ENCODE measurements around the gene DEXI. TPM values are rescaled to one million over a fixed set of nuclear protein-coding genes. Genes with fewer than 3 reads are reported as not detected.

Gene DEXI
- polyA plus RNA-seq, 2 donors = 9.2 to 24.8 TPM

DNA sequence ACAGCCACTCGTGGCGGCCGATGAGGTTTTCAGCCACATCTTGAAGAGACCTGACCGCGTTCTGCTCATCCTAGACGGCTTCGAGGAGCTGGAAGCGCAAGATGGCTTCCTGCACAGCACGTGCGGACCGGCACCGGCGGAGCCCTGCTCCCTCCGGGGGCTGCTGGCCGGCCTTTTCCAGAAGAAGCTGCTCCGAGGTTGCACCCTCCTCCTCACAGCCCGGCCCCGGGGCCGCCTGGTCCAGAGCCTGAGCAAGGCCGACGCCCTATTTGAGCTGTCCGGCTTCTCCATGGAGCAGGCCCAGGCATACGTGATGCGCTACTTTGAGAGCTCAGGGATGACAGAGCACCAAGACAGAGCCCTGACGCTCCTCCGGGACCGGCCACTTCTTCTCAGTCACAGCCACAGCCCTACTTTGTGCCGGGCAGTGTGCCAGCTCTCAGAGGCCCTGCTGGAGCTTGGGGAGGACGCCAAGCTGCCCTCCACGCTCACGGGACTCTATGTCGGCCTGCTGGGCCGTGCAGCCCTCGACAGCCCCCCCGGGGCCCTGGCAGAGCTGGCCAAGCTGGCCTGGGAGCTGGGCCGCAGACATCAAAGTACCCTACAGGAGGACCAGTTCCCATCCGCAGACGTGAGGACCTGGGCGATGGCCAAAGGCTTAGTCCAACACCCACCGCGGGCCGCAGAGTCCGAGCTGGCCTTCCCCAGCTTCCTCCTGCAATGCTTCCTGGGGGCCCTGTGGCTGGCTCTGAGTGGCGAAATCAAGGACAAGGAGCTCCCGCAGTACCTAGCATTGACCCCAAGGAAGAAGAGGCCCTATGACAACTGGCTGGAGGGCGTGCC lies 35.1 kb downstream of the DEXI start:
- Histone ChIP-seq H3K27me3 (ENCODE audit: control insufficient read depth in 1 of 2, insufficient read depth in 2 of 2, low read length in 2 of 2) (no peaks in the 10 kb centered on the region), H3K27ac (ENCODE audit: low read depth in 2 of 2, low read length in 1 of 2) (no peak overlapping the region), H3K36me3 (ENCODE audit: control insufficient read depth in 2 of 2, insufficient read depth in 2 of 2, low read length in 1 of 2) (peaks cover 0 to 3% of the 10 kb centered on the region in 2 donors), H3K4me1 (ENCODE audit: control insufficient read depth in 2 of 2, insufficient read depth in 2 of 2, low read length in 1 of 2) (no peaks in the 10 kb centered on the region), H3K4me3 (ENCODE audit: low read depth in 1 of 2, low read length in 2 of 2) (no peak overlapping the region), H3K9me3 (ENCODE audit: control insufficient read depth in 2 of 2, insufficient read depth in 1 of 2, low read depth in 1 of 2, low read length in 1 of 2) (peaks cover 3 to 5% of the 10 kb centered on the region in 2 donors)
- 84 to 90% methylated on average over 41 to 46 of the region's 46 CpGs for WGBS, 2 donors

DNA sequence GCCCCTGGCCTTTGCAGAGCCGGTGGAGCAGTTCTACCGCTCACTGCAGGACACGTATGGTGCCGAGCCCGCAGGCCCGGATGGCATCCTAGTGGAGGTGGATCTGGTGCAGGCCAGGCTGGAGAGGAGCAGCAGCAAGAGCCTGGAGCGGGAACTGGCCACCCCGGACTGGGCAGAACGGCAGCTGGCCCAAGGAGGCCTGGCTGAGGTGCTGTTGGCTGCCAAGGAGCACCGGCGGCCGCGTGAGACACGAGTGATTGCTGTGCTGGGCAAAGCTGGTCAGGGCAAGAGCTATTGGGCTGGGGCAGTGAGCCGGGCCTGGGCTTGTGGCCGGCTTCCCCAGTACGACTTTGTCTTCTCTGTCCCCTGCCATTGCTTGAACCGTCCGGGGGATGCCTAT lies 35.8 kb downstream of the DEXI start:
- Histone ChIP-seq H3K9me3 (ENCODE audit: control insufficient read depth in 2 of 2, insufficient read depth in 1 of 2, low read depth in 1 of 2, low read length in 1 of 2) (peaks cover 3 to 7% of the 10 kb centered on the region in 2 donors), H3K4me1 (ENCODE audit: control insufficient read depth in 2 of 2, insufficient read depth in 2 of 2, low read length in 1 of 2) (no peaks in the 10 kb centered on the region), H3K27ac (ENCODE audit: low read depth in 2 of 2, low read length in 1 of 2) (no peak overlapping the region), H3K4me3 (ENCODE audit: low read depth in 1 of 2, low read length in 2 of 2) (no peak overlapping the region), H3K36me3 (ENCODE audit: control insufficient read depth in 2 of 2, insufficient read depth in 2 of 2, low read length in 1 of 2) (peaks cover 0 to 3% of the 10 kb centered on the region in 2 donors), H3K27me3 (ENCODE audit: control insufficient read depth in 1 of 2, insufficient read depth in 2 of 2, low read length in 2 of 2) (no peaks in the 10 kb centered on the region)
- WGBS, 2 donors = 92% methylated on average over 19 of the region's 19 CpGs

DNA sequence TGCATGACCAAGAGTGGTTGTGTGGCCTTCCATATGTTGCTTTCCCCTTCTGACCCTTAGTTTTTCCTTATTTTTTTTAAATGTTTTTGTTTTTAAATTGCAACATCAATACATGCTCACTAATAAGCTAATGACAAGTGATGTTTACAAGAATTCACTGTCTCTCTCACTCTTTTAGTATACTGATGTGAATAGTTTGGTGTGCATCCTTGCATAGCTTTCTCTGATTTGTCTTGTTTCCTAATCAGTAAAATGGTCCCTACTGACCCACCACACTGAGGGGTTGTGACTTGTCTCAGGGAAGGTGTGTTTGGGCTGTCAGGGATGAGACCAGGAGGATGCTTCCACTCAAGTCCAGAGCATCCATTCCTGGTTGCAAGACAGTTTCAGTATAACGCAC lies 39.3 kb downstream of the DEXI start:
- H3K27ac ChIP-seq (ENCODE audit: low read depth in 2 of 2, low read length in 1 of 2) = no peak overlapping the region
- WGBS, 2 donors = 96 to 100% methylated on average over 1 of the region's 1 CpG
- peaks cover 0 to 7% of the 10 kb centered on the region in 2 donors for H3K9me3 ChIP-seq (ENCODE audit: control insufficient read depth in 2 of 2, insufficient read depth in 1 of 2, low read depth in 1 of 2, low read length in 1 of 2)
- H3K4me1 ChIP-seq (ENCODE audit: control insufficient read depth in 2 of 2, insufficient read depth in 2 of 2, low read length in 1 of 2) = no peaks in the 10 kb centered on the region
- H3K36me3 ChIP-seq (ENCODE audit: control insufficient read depth in 2 of 2, insufficient read depth in 2 of 2, low read length in 1 of 2) = peaks cover 0 to 3% of the 10 kb centered on the region in 2 donors
- H3K27me3 ChIP-seq (ENCODE audit: control insufficient read depth in 1 of 2, insufficient read depth in 2 of 2, low read length in 2 of 2) = no peaks in the 10 kb centered on the region
- H3K4me3 ChIP-seq (ENCODE audit: low read depth in 1 of 2, low read length in 2 of 2) = no peak overlapping the region

DNA sequence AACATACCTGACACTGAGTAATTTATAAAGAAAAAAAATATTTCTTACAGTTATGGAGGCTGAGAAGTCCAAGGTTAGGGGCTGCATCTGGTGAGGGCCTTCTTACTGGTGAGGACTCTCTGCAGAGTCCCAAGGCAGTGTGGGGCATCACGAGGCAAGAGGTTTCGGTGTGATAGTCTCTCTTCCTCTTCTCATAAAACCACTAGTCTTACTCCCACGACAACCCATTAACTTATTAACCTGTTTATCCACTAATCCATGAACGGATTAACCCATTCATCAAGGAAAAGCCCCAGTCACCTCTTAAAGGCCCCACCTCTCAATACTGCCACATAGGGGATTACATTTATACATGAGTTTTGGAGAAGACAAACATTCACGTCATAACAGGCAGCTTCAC lies 45.1 kb downstream of the DEXI start:
- no peak overlapping the region for H3K27ac ChIP-seq (ENCODE audit: low read depth in 2 of 2, low read length in 1 of 2)
- H3K9me3 ChIP-seq (ENCODE audit: control insufficient read depth in 2 of 2, insufficient read depth in 1 of 2, low read depth in 1 of 2, low read length in 1 of 2) = peaks cover 0 to 2% of the 10 kb centered on the region in 2 donors
- WGBS, 2 donors = 68 to 71% methylated on average over 5 of the region's 5 CpGs
- H3K4me1 ChIP-seq (ENCODE audit: control insufficient read depth in 2 of 2, insufficient read depth in 2 of 2, low read length in 1 of 2) = no peaks in the 10 kb centered on the region
- H3K36me3 ChIP-seq (ENCODE audit: control insufficient read depth in 2 of 2, insufficient read depth in 2 of 2, low read length in 1 of 2) = no peaks in the 10 kb centered on the region
- H3K27me3 ChIP-seq (ENCODE audit: control insufficient read depth in 1 of 2, insufficient read depth in 2 of 2, low read length in 2 of 2) = no peaks in the 10 kb centered on the region
- H3K4me3 ChIP-seq (ENCODE audit: low read depth in 1 of 2, low read length in 2 of 2) = no peak overlapping the region

DNA sequence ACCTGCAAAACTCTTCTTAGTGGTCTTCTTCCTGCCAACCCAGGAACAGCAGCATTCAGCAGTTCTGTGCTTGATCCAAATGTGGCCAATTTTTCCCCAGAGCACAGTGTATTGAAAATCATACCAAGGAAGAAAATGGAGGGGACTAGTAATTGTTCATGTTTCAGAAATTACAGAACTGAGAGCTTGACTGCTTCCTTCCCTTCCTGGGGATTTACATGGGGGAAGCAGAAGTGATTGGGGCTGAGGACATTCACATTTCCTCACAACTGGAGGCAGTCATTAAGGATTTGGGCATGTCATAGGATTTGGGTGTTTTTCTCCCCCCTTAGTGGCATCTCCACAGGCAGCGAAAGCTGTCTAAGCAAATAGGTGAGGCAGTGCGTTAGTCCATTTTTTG lies 45.5 kb downstream of the DEXI start:
- Histone ChIP-seq H3K36me3 (ENCODE audit: control insufficient read depth in 2 of 2, insufficient read depth in 2 of 2, low read length in 1 of 2) (no peaks in the 10 kb centered on the region), H3K4me3 (ENCODE audit: low read depth in 1 of 2, low read length in 2 of 2) (no peak overlapping the region), H3K27me3 (ENCODE audit: control insufficient read depth in 1 of 2, insufficient read depth in 2 of 2, low read length in 2 of 2) (no peaks in the 10 kb centered on the region), H3K9me3 (ENCODE audit: control insufficient read depth in 2 of 2, insufficient read depth in 1 of 2, low read depth in 1 of 2, low read length in 1 of 2) (no peaks in the 10 kb centered on the region), H3K4me1 (ENCODE audit: control insufficient read depth in 2 of 2, insufficient read depth in 2 of 2, low read length in 1 of 2) (no peaks in the 10 kb centered on the region), H3K27ac (ENCODE audit: low read depth in 2 of 2, low read length in 1 of 2) (no peak overlapping the region)
- WGBS, 2 donors = 92 to 96% methylated on average over 2 of the region's 2 CpGs

DNA sequence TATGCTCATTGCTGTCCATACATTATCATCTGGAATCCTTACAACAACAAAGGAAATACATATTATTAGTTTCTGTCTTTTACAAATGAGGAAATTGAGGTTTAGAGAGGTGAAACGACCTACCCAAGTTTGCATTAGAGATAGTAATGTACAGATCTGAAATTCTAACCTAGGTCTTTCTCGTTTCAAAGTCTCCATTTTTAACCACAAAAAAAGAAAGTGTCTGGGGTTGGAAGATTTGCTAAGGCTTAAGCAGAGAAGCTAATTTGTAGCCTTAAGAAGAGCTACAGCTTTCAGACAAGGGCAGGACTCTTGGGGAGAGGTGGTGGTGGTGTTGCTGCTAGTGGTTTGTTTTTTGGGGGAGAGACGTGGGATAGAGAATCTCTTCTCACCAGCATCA lies 46.1 kb downstream of the DEXI start:
- Histone ChIP-seq H3K27me3 (ENCODE audit: control insufficient read depth in 1 of 2, insufficient read depth in 2 of 2, low read length in 2 of 2) (no peaks in the 10 kb centered on the region), H3K4me3 (ENCODE audit: low read depth in 1 of 2, low read length in 2 of 2) (no peak overlapping the region), H3K4me1 (ENCODE audit: control insufficient read depth in 2 of 2, insufficient read depth in 2 of 2, low read length in 1 of 2) (no peaks in the 10 kb centered on the region), H3K9me3 (ENCODE audit: control insufficient read depth in 2 of 2, insufficient read depth in 1 of 2, low read depth in 1 of 2, low read length in 1 of 2) (no peaks in the 10 kb centered on the region), H3K36me3 (ENCODE audit: control insufficient read depth in 2 of 2, insufficient read depth in 2 of 2, low read length in 1 of 2) (no peaks in the 10 kb centered on the region), H3K27ac (ENCODE audit: low read depth in 2 of 2, low read length in 1 of 2) (no peak overlapping the region)
- WGBS, 2 donors = 64 to 65% methylated on average over 3 of the region's 3 CpGs

DNA sequence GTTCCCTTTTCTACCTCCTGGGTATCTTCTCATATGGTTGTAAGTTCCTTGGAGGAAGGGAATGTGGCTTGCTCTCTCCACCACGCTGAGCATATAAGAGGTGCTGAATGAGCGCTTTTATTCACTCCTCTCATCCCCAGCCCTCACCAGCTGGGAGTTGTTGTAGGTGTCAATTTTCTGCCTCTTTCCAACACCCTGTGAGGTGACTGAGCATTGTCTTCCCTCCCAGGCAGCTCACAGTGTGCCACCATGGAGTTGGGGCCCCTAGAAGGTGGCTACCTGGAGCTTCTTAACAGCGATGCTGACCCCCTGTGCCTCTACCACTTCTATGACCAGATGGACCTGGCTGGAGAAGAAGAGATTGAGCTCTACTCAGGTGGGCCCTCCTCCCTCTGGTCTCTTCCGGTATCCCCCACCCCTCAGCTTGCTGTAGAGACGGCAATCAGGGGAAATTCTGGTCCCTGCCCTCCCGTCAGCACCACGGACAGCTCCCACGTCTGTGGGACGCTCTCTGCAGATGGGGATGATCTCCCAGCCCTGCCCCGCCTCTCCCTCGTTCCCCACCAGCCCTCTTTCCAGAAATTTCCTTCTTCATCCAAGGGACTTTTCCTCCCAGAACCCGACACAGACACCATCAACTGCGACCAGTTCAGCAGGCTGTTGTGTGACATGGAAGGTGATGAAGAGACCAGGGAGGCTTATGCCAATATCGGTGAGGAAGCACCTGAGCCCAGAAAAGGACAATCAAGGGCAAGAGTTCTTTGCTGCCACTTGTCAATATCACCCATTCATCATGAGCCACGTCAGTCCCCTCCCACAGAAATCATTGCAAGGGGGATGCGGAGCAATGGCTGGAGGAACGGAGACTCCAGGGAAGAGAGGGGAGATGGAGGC lies 47.0 kb downstream of the DEXI start:
- 45 to 53% methylated on average over 17 of the region's 17 CpGs for WGBS, 2 donors
- H3K4me3 ChIP-seq (ENCODE audit: low read depth in 1 of 2, low read length in 2 of 2) = no peak overlapping the region

DNA sequence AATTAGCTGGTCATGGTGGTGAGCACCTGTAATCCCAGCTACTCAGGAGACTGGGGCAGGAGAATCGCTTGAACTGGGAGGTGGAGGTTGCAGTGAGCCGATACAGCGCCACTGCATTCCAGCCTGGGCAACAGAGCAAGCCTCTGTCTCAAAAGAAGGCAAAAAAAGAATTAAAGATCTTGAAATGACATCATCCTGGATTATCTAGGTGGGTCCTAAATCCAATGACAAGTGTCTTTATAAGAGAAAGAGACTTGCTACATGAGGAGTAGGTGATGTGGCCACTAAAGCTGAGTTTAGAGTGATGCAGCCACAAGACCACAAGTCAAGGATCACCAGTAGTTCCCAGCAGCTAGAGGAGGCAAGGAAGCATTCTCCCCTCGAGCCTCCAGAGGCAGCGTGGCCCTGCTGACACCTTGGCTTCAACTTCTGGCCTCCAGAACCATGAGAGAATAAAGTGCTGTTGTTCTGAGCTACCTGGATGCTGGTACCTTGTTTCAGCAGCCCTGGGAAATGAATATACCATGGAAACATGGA lies 49.4 kb downstream of the DEXI start:
- Histone ChIP-seq H3K27me3 (ENCODE audit: control insufficient read depth in 1 of 2, insufficient read depth in 2 of 2, low read length in 2 of 2) (no peaks in the 10 kb centered on the region), H3K27ac (ENCODE audit: low read depth in 2 of 2, low read length in 1 of 2) (no peak overlapping the region), H3K4me1 (ENCODE audit: control insufficient read depth in 2 of 2, insufficient read depth in 2 of 2, low read length in 1 of 2) (peaks cover 0 to 2% of the 10 kb centered on the region in 2 donors), H3K36me3 (ENCODE audit: control insufficient read depth in 2 of 2, insufficient read depth in 2 of 2, low read length in 1 of 2) (no peaks in the 10 kb centered on the region), H3K4me3 (ENCODE audit: low read depth in 1 of 2, low read length in 2 of 2) (no peak overlapping the region), H3K9me3 (ENCODE audit: control insufficient read depth in 2 of 2, insufficient read depth in 1 of 2, low read depth in 1 of 2, low read length in 1 of 2) (no peaks in the 10 kb centered on the region)
- 82 to 90% methylated on average over 5 of the region's 5 CpGs for WGBS, 2 donors

More for the DNA sequence above, 47.0 kb downstream of the DEXI start:
- Histone ChIP-seq H3K36me3 (ENCODE audit: control insufficient read depth in 2 of 2, insufficient read depth in 2 of 2, low read length in 1 of 2) (no peaks in the 10 kb centered on the region), H3K27ac (ENCODE audit: low read depth in 2 of 2, low read length in 1 of 2) (no peak overlapping the region), H3K4me1 (ENCODE audit: control insufficient read depth in 2 of 2, insufficient read depth in 2 of 2, low read length in 1 of 2) (no peaks in the 10 kb centered on the region), H3K9me3 (ENCODE audit: control insufficient read depth in 2 of 2, insufficient read depth in 1 of 2, low read depth in 1 of 2, low read length in 1 of 2) (no peaks in the 10 kb centered on the region), H3K27me3 (ENCODE audit: control insufficient read depth in 1 of 2, insufficient read depth in 2 of 2, low read length in 2 of 2) (no peaks in the 10 kb centered on the region)

DNA sequence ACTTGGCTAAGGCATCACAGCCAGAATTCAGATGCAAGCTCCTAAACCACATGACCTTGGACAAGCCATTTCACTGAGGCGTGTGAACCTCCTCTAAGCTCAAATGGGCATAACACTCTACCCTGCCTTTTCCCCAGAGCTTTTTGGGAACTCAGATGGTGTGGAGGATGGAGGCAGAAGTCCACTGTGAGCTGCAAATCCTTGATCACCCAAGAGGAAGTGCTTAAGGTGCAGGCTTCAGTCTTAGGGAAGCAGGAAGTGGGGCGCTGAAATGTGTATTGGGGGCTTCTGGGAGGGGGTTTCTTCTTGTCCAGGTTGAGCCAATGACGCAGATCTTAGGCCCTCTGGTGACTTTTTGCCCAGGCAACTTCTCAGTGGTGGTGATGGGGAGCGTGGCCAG lies 52.4 kb downstream of the DEXI start:
- Histone ChIP-seq H3K27ac (ENCODE audit: low read depth in 2 of 2, low read length in 1 of 2) (no peak overlapping the region), H3K36me3 (ENCODE audit: control insufficient read depth in 2 of 2, insufficient read depth in 2 of 2, low read length in 1 of 2) (no peaks in the 10 kb centered on the region), H3K27me3 (ENCODE audit: control insufficient read depth in 1 of 2, insufficient read depth in 2 of 2, low read length in 2 of 2) (no peaks in the 10 kb centered on the region), H3K9me3 (ENCODE audit: control insufficient read depth in 2 of 2, insufficient read depth in 1 of 2, low read depth in 1 of 2, low read length in 1 of 2) (no peaks in the 10 kb centered on the region), H3K4me1 (ENCODE audit: control insufficient read depth in 2 of 2, insufficient read depth in 2 of 2, low read length in 1 of 2) (peaks cover 2 to 9% of the 10 kb centered on the region in 2 donors), H3K4me3 (ENCODE audit: low read depth in 1 of 2, low read length in 2 of 2) (no peak overlapping the region)
- 86 to 92% methylated on average over 4 of the region's 4 CpGs for WGBS, 2 donors
